Stimulated activated CD8-positive, alpha-beta memory T cell treated with anti-CD3 and anti-CD28 coated beads, Interleukin-7, amount 100 ng/mL, for 4 hours (primary cell): Measurements from ENCODE around the gene HIRIP3.
"Not testable (repeated sequence)": the region's sequence is repeated elsewhere in the genome, so short reads cannot be mapped to it uniquely, and the experiment has no call there.

Source experiments
- DNase-seq, 2 donors: peaks; one replicate each; pipeline ENCODE4 v3.0.0-alpha.2; 2020; ENCODE audit warnings: low read depth in 2 of 2

The HIRIP3 gene

GRCh38 chr16:30016555-30017276 is 21.3 kb upstream of the HIRIP3 start:
- DNase-seq = no peak

GRCh38 chr16:30015450-30015849 is 20.0 kb upstream of the HIRIP3 start:
- DNase-seq = not testable (repeated sequence)

DNA sequence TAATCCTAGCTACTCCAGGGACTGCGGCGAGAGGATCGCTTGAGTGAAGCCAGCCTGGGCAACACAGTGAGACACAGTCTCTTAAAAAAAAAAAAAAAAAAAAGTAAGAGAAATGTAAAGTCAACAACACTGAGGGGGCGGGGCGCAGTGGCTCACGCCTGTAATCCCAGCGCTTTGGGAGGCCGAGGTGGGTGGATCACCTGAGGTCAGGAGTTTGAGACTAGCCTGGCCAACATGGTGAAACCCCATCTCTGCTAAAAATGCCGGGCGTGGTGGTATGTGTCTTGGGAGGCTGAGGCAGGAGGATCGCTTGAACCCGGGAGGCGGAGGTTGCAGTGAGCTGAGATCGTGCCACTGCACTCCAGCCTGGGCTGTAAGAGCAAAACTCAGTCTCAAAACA is 17.2 kb upstream of the HIRIP3 start:
- DNase-seq = not testable (repeated sequence)

DNA sequence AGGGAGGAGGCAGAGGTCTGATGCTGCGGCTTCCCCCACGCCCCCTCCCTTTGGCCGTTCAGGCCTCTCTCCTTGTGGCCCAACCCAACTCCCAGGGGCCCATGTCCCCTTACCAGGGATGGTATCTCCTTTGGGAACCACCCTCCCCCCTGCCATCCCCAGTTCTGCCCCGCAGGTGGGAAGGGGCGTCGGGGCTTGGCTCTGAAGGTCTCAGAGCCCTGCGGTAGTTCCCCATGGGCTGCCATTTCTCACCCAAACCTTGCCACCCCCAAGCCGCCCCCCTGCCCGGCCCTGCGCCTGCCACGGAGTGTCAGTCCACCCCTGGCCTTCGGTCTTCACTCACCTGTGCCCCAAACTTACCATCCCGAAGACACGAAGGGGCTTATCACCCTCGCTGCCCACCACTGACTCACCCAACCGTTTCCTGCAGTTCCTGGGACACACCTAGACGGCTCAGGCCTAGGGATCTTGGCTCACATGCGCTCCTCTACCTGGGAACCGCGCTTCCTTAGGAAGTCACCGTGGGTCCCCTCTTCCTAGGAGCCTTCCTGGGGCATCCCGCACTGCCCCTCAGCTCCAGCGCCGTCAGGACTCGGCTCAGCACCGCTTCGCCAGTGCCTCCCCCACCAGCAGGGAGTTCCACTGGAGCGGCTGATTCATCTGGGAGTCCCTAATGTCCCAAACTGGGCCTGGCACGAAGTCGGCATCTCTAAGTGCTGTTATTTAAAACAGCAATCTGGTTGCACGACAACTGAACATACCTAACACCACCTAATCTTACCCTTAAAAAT is 16.5 kb upstream of the HIRIP3 start:
- DNase-seq = no peak

- DNase-seq = peak in 1 of 2 donors; percentile 32
These were observed 15.7 kb upstream of the HIRIP3 start, which contains the start of gene DOC2A for GRCh38 chr16:30010844-30011713. DOC2A (minus strand) TSS chr16:30011027; CDS start chr16:30010222, 805 bp downstream.

GRCh38 chr16:30009990-30010843 is 14.8 kb upstream of the HIRIP3 start:
- no peak for DNase-seq

DNA sequence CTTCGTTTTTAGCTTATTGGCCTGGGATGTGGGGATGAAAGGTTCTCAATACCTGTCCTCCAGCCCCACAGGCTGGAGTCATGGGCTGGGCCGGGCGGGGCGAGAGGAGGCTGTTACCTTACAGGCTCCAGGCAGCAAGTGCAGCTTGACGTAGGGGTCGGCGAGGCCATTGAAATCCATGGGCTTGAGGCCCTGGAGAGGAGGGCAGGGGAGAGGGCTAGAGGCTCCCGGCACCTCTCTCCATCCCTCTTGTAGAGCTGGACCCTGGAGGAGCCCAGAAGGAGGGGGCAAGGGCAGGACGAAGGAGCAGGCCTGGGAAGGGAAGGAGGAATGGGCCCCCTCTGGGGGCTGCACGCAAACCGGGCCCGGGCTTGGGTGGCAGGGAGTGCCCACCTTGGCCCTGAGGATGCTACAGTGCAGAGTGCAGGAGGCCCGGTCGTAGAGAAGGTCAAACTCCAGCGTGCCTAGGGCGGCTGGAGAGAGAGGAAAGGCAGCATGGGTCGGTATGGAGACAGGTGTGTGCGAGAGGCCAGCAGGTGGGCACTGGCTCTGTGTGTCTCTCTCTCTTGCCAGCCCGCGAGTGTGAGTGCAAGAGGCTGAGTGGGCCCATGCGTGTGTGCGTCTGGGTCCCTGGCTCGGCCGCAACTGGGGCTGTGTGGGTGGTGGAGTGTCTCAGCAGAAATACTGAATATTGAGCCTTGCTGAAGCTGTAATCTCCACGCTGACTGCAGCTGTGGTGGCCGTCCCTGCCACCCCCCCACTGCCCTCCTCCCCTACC is 13.9 kb upstream of the HIRIP3 start:
- no peak for DNase-seq

DNA sequence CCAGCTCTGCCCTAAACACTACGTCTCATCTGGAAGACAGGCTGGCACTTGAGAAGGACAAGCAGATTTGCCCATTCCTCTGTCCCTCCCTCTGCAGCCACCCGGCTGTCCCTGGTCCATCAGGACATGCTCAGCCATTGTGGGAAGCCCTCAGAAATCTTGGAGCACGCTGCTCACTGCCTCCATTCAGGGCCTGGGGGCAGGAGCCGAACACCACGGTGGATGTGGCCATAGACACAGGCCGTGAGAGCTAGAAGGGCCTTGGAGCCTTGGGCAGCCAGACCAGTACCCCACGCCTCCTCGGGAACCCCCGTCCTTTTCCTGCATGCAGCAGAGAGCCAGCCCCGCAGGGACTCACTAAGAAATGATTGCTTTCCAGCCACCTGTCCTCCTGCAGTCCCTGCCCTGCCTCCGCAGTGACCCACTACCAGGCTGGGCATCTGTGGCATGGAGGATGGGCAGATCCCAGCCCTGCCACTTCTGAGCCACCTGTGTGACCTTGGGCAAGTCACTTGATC is 12.0 kb upstream of the HIRIP3 start:
- no peak for DNase-seq

GRCh38 chr16:30006659-30007377 is 11.4 kb upstream of the HIRIP3 start:
- DNase-seq = no peak

GRCh38 chr16:30006095-30006473 is 10.7 kb upstream of the HIRIP3 start:
- DNase-seq = no peak

- DNase-seq = no peak
These were observed 10.1 kb upstream of the HIRIP3 start for GRCh38 chr16:30005341-30006094.

DNA sequence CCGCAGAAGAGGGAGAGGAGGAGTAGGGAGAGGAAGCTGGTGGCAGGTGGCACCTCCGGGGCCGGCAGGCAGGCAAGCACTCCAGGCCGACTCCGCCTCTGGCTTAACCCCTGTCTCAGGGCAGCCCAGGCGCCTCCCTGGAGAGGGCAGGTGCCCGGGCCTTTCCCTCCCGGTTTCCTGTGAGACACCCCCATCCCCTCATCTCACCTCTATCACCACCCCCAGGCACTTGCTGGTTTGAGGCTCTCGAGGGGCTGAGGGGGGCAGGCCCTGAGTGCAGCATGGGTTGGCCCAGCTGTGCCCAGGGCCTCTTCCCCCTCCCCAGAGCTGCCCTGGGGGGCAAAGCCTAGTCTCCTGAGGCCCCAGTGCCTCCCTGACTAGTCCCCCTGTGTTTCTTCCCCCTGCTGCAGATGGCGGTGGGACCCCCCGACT is 9.4 kb upstream of the HIRIP3 start:
- DNase-seq = no peak

DNA sequence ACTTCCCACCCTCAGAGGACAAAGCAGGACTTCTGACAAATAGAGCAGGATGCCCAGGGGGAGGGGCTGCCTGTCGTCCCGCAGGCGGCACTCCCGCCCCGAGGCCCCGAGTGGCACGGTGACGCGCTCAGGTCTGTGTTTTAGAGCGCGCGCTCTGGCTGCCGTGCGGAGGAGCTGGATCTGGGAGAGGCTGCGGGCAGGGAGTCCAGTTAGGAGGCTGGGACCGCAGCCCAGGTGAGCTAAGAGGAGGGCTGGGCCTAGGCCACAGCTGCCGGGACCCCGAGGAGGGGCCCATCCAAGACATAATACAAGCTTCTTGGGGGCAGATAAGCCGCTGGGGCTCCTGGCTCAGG is 9.0 kb upstream of the HIRIP3 start:
- no peak for DNase-seq

DNA sequence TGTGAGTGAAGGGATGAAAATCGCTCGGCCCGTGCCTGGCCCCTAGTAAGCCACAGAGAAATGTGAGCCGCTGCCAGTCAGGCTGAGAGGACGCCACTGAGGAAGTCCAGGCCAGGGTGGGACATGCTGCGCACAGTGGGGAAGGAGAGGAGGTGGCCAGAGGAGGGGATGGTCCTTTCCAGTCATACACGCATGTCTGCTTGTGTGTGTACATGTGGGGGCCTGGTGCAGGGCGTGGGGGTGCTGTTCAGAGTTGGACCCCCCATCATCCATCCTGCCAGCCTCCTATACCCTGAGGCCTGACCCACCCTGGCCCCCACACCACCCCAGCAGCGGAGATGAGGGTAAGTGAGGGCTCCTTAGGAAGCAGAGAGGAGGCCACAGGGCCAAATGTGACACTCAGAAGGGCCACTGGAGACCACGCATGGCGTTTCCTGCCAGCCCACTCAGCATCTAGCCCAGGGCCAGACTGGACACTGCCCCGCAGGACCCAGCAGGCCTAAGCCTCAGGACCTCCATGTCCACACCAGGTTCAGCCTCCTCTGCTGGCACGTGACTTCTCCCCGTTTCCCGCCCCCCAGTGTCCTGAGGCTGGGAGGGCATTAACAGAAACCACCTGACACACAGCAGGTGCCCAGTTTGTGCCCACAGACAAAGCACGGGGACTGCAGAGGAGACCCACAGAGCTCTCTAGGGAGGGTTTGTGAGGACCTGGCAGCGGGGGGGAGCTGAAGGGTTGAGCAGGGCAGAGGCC is 8.4 kb upstream of the HIRIP3 start:
- DNase-seq = no peak

DNA sequence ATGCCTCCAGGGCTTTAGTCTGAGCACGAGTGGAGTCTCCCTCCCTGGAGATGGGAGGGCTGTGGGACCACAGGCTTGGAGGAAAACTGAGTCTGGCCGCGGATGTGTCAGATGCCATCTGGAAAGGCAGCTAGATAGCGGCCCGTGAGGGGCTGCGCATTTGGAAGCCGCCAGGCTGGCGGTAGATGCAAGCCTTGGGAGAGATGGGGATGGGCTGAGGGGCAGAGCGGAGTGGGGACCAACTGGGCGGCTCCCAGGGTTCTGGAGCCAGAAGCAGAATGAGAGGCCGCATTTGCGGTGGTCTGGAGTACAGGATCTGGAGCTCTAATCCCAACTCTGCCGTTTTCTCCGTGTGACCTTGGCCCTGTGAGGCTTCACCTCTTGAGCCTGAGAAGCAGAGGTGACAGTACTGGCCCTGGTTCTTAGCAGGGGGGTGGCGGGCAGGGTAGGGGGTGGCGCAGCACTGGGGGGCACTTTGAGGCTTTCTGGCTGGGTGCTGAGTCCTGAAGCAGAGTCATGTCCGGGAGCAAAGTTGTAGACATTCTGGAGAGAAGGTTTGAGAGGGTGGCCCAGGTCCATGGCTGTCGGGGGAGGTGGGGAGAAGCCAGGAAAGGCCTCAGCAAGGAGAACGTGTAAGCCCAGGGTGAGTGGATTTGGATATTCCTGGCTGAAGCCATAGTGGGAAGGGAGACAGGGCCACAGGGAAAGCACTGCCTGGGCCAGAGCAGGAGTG is 7.4 kb upstream of the HIRIP3 start:
- DNase-seq = no peak

DNA sequence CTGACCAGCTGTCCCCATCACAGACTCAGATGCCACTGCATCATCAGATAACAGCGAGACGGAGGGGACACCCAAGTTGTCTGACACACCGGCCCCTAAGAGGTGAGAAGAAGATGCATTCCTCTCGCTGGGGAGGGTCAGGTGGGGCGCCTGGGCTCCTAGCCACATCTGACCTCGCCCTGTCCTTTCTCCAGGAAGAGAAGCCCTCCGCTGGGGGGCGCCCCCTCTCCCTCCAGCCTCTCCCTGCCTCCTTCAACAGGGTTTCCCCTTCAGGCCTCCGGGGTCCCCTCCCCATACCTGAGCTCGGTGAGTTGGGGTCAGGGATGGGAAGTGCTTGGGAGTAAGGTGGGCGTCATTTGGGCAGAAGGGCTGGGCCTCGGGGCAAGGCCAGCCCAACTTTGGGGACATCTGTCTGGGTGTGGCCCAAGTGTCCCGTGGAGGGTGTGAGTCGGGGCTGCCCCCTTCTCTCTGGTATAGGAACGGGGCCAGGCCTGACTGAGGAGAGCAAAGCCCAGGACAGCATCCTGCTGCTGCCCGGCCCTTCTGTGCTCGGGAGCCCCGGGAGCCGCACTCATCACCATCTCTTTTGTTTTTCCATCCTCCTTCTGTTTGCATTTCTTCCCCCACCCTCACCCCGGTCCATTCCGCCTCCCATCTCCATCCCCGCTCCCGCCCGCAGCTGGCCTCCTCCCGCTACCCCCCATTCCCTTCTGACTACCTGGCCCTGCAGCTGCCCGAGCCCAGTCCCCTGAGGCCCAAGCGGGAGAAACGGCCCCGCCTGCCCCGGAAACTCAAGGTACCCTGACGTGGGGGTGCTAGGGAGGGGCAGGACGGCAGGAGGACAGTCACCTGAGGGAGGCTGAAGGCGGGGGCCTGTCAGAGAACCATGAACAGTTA is 5.6 kb upstream of the HIRIP3 start:
- DNase-seq = no peak
